OCI-LY7 (cell line): Measurements from ENCODE around the gene RFT1.

Experiments used
- CTCF ChIP-seq: fragments of 200-600 bp; sonication (generic); conservative IDR thresholded peaks from 2 replicates; pipeline ENCODE4 v1.5.1; 2014; ENCODE audit warnings: mild to moderate bottlenecking, antibody characterized with exemption, low read length, moderate library complexity, mixed read lengths
- EZH2phosphoT487 ChIP-seq: fragments of 200-600 bp; sonication (generic); IDR thresholded peaks from 2 replicates; pipeline ENCODE4 v1.6.1; 2018; ENCODE audit warnings: low read depth, borderline replicate concordance, mild to moderate bottlenecking, mixed run types, antibody characterized with exemption, low read length, moderate library complexity, mixed read lengths

GRCh38 chr3:53149699-53150098 is 19.5 kb upstream of the RFT1 start:
- TF ChIP-seq CTCF, result no peak
- no peak for TF ChIP-seq EZH2phosphoT487
